Prostate gland (tissue), 2 donors: ENCODE measurements around the gene MCUR1. TPM values are rescaled to one million over a fixed set of nuclear protein-coding genes. Genes with fewer than 3 reads are reported as not detected.

Experiments
- DNase-seq: peaks from one replicate; pipeline ENCODE4 v3.0.0-alpha.2; 2019; ENCODE audit warnings: low spot score
- H3K27ac ChIP-seq, 2 donors: fragments of 200-600 bp; sonication (generic); 2 replicates each; pipeline ENCODE4 v1.5.1; 2017 to 2019
- H3K27me3 ChIP-seq: fragments of 200-600 bp; sonication (generic); replicated peaks from 2 replicates; pipeline ENCODE4 v1.5.1; 2019; ENCODE audit not compliant: insufficient read depth
- H3K36me3 ChIP-seq, 2 donors: fragments of 200-600 bp; sonication (generic); 1 replicate in 1 of 2; 2 replicates in 1 of 2; pipeline versions ENCODE4 v1.5.1 to v1.8.1; 2017 to 2019
- H3K4me1 ChIP-seq: fragments of 200-600 bp; sonication (generic); replicated peaks from 2 replicates; pipeline ENCODE4 v1.5.1; 2019
- H3K4me3 ChIP-seq, 2 donors: fragments of 200-600 bp; sonication (generic); 2 replicates each; pipeline ENCODE4 v1.5.1; 2017 to 2019
- H3K9me3 ChIP-seq: fragments of 200-600 bp; sonication (generic); 2 replicates; pipeline ENCODE4 v1.5.1; 2017
- CTCF ChIP-seq, 4 experiments: fragments of 200-600 bp in 2 of 4; fragments of 450-650 bp in 2 of 4; sonication (generic) in 2 of 4; IDR thresholded peaks; 1 replicate in 3 of 4; 2 replicates in 1 of 4; pipeline ENCODE4 v1.5.1; 2016 to 2019; ENCODE audit warnings: antibody characterized with exemption in 4 of 4, mild to moderate bottlenecking in 2 of 4, moderate library complexity in 2 of 4
- POLR2A ChIP-seq: fragments of 450-650 bp; IDR thresholded peaks from one replicate; pipeline ENCODE4 v1.6.1; 2016; ENCODE audit warnings: antibody characterized with exemption, mild to moderate bottlenecking
- POLR2AphosphoS5 ChIP-seq: sonication (generic); formaldehyde crosslinking; IDR thresholded peaks from one replicate; pipeline ENCODE4 v1.6.1; 2017; ENCODE audit warnings: antibody characterized with exemption
- WGBS: methylation state at CpG from one replicate; pipeline ENCODE4 v1.1.5; 2018; 5-methylcytosine and 5-hydroxymethylcytosine counted together
- intact Hi-C: fragments of 100-400 bp; cut with DNase I; formaldehyde crosslinking; loops from one replicate; pipeline ENCODE4 v1.14.2; 2022
- total RNA-seq, 2 donors: library from RNA; depleted of rRNA; stranded (reverse); fragments of >200 nt; gene quantifications; one replicate each; pipeline ENCODE4 v1.1.0, GENCODE V29; 2016

The MCUR1 gene
- total RNA-seq, 2 donors from 2014 or later = 13.7 to 16.8 TPM

- H3K36me3 ChIP-seq = no peaks in the 10 kb centered on the region
- no peak overlapping the region for H3K4me3 ChIP-seq
- no peaks in the 10 kb centered on the region for H3K27me3 ChIP-seq
- H3K27ac ChIP-seq = no peak overlapping the region
- 85% methylated on average over 6 of the region's 6 CpGs for WGBS
- intact Hi-C loops = loop anchor here (5.0 kb wide), 1 partner anchor 49 kb away; the partner anchor contains the start of gene RANBP9
- no peaks in the 10 kb centered on the region for H3K9me3 ChIP-seq
- TF ChIP-seq POLR2A (no peak), CTCF (IDR thresholded peaks at IDR 0.05) (no peak)
- DNase-seq = no peak
- no peaks in the 10 kb centered on the region for H3K4me1 ChIP-seq
Observed at GRCh38 chr6:13761361-13762036, 52.9 kb downstream of the MCUR1 start.

GRCh38 chr6:13760307-13761304 is 53.8 kb downstream of the MCUR1 start:
- no peak overlapping the region for H3K4me3 ChIP-seq
- TF ChIP-seq POLR2AphosphoS5 (peak; percentile 24), CTCF (IDR thresholded peaks at IDR 0.05) (no peak)
- H3K36me3 ChIP-seq = no peaks in the 10 kb centered on the region
- WGBS = 59% methylated on average over 11 of the region's 11 CpGs
- DNase-seq = no peak
- no peak overlapping the region for H3K27ac ChIP-seq
- H3K4me1 ChIP-seq = no peaks in the 10 kb centered on the region
- intact Hi-C loops = loop anchor here (5.0 kb wide), 1 partner anchor 48 kb away; the partner anchor contains the start of gene RANBP9
- no peaks in the 10 kb centered on the region for H3K9me3 ChIP-seq
- no peaks in the 10 kb centered on the region for H3K27me3 ChIP-seq

- 95% methylated on average over 6 of the region's 6 CpGs for WGBS
Observed at GRCh38 chr6:13759025-13759424, 55.3 kb downstream of the MCUR1 start.

GRCh38 chr6:13754644-13755043 is 59.7 kb downstream of the MCUR1 start:
- intact Hi-C loops = no loop called here
- WGBS = 96% methylated on average over 2 of the region's 2 CpGs
- DNase-seq = no peak
- H3K27me3 ChIP-seq = no peaks in the 10 kb centered on the region
- H3K27ac ChIP-seq = no peak overlapping the region
- H3K9me3 ChIP-seq = no peaks in the 10 kb centered on the region
- no peaks in the 10 kb centered on the region for H3K4me1 ChIP-seq
- no peak overlapping the region for H3K4me3 ChIP-seq
- no peaks in the 10 kb centered on the region for H3K36me3 ChIP-seq
- TF ChIP-seq POLR2AphosphoS5 = no peak
- no peak for TF ChIP-seq CTCF (IDR thresholded peaks at IDR 0.05)
- no peak for TF ChIP-seq POLR2A

More at GRCh38 chr6:13759025-13759424, 55.3 kb downstream of the MCUR1 start:
- Histone ChIP-seq H3K9me3 (no peaks in the 10 kb centered on the region), H3K27ac (no peak overlapping the region), H3K36me3 (no peaks in the 10 kb centered on the region), H3K27me3 (no peaks in the 10 kb centered on the region), H3K4me3 (no peak overlapping the region), H3K4me1 (no peaks in the 10 kb centered on the region)
- intact Hi-C loops = no loop called here
- no peak for DNase-seq
- TF ChIP-seq POLR2AphosphoS5 (no peak), POLR2A (no peak), CTCF (IDR thresholded peaks at IDR 0.05) (no peak)
